T-cell (primary cell): ENCODE measurements around the gene PTPRD. TPM values are rescaled to one million over a fixed set of nuclear protein-coding genes. Genes with fewer than 3 reads are reported as not detected.

Experiments used
- ATAC-seq, 4 experiments: fragments of 200-7000 bp in 3 of 4; fragments of 150-1000 bp in 1 of 4; cut with Tn5 transposase; replicated peaks in 1 of 4; 1 replicate in 3 of 4; 2 replicates in 1 of 4; pipeline ENCODE4 v1.10.0; 2021; ENCODE audit warnings: moderate library complexity in 3 of 4, mild to moderate bottlenecking in 2 of 4, moderate number of reproducible peaks in 1 of 4
- CTCF ChIA-PET, 2 donors: fragments of 300-600 bp; sonication (Branson Sonifier 250); formaldehyde crosslinking; loops; one replicate each; lab custom pipeline; 2022; ENCODE audit warnings: antibody characterized with exemption in 2 of 2; lab: Charles Lee
- POLR2A ChIA-PET, 2 donors: fragments of 300-600 bp; sonication (Branson Sonifier 250); formaldehyde crosslinking; loops; one replicate each; lab custom pipeline; 2022; ENCODE audit warnings: antibody characterized with exemption in 2 of 2; lab: Charles Lee
- DNase-seq, 35 experiments: peaks; one replicate each; pipeline versions ENCODE4 v3.0.0 to v3.0.0-alpha.2; 2013 to 2023
- H3K27ac ChIP-seq: one replicate; pipeline ENCODE4 v1.5.1; 2013; ENCODE audit warnings: low read length
- H3K27me3 ChIP-seq, 2 experiments: replicated peaks in 1 of 2; 1 replicate in 1 of 2; 2 replicates in 1 of 2; pipeline versions ENCODE4 v1.6.1 to v1.7.0; 2013; ENCODE audit warnings: low read length in 1 of 2, mixed read lengths in 1 of 2; ENCODE audit not compliant: control insufficient read depth in 2 of 2, insufficient read depth in 2 of 2; ENCODE audit errors: extremely low read depth in 1 of 2
- H3K36me3 ChIP-seq, 2 donors: 1 replicate in 1 of 2; 2 replicates in 1 of 2; pipeline versions ENCODE4 v1.6.1 to v1.7.0; 2013; ENCODE audit warnings: low read length in 1 of 2; ENCODE audit not compliant: control insufficient read depth in 2 of 2, insufficient read depth in 1 of 2; ENCODE audit errors: extremely low read depth in 1 of 2
- H3K4me1 ChIP-seq, 2 experiments: 1 replicate in 1 of 2; 2 replicates in 1 of 2; pipeline versions ENCODE4 v1.6.1 to v1.7.0; 2013; ENCODE audit warnings: low read length in 2 of 2, mixed read lengths in 1 of 2; ENCODE audit not compliant: insufficient read depth in 2 of 2, control insufficient read depth in 1 of 2; ENCODE audit errors: extremely low read depth in 1 of 2
- H3K4me3 ChIP-seq, 2 donors: 1 replicate in 1 of 2; 2 replicates in 1 of 2; pipeline versions ENCODE4 v1.5.1 to v1.7.0; 2013; ENCODE audit warnings: mild to moderate bottlenecking in 2 of 2, low read length in 1 of 2, moderate library complexity in 1 of 2; ENCODE audit not compliant: control insufficient read depth in 1 of 2; ENCODE audit errors: extremely low read depth in 1 of 2
- H3K9me3 ChIP-seq: 2 replicates; pipeline ENCODE4 v1.7.0; 2013
- H3K27ac Mint-ChIP-seq, 2 donors: one replicate each; pipeline ENCODE4 v1.8.0; 2020 to 2021; ENCODE audit warnings: mild to moderate bottlenecking in 2 of 2, mixed read lengths in 2 of 2
- H3K27me3 Mint-ChIP-seq, 2 donors: one replicate each; pipeline ENCODE4 v1.8.0; 2021 to 2022; ENCODE audit warnings: mixed read lengths in 2 of 2
- H3K36me3 Mint-ChIP-seq: one replicate; pipeline ENCODE4 v1.8.0; 2021; ENCODE audit warnings: mixed read lengths
- H3K4me1 Mint-ChIP-seq, 3 donors: one replicate each; pipeline ENCODE4 v1.8.0; 2020 to 2022; ENCODE audit warnings: mixed read lengths in 3 of 3, mild to moderate bottlenecking in 1 of 3
- H3K4me3 Mint-ChIP-seq, 3 donors: one replicate each; pipeline ENCODE4 v1.8.0; 2020 to 2022; ENCODE audit warnings: mild to moderate bottlenecking in 3 of 3, mixed read lengths in 3 of 3, moderate library complexity in 3 of 3
- H3K9me3 Mint-ChIP-seq, 3 donors: one replicate each; pipeline ENCODE4 v1.8.0; 2020 to 2022; ENCODE audit warnings: mixed read lengths in 3 of 3
- WGBS: methylation state at CpG from one replicate; pipeline ENCODE4 v1.1.5; 2013; ENCODE audit warnings: missing lambda C conversion rate; ENCODE audit not compliant: insufficient coverage; 5-methylcytosine and 5-hydroxymethylcytosine counted together
- total RNA-seq, 35 experiments: library from RNA in 6 of 35; stranded (reverse) in 6 of 35; fragments of 120-200 nt in 1 of 35; gene quantifications; one replicate each; pipeline versions ENCODE4 v1.2.1 to v1.2.4 and lab custom pipeline; 2013 to 2026

PTPRD gene
- total RNA-seq, 5 donors from 2014 or later (not counting 1 experiment from before 2014, with no cell fraction given) = 0.13 to 0.61 (median 0.38) TPM; not detected in 2

GRCh38 chr9:8868632-8869031 lies 1744.2 kb downstream of the PTPRD start:
- Mint-ChIP-seq H3K27ac (no peak overlapping the region), H3K4me3 (no peak overlapping the region), H3K36me3 (no peaks in the 10 kb centered on the region), H3K27me3 (peaks cover 1 to 3% of the 10 kb centered on the region in 2 donors), H3K4me1 (no peaks in the 10 kb centered on the region), H3K9me3 (no peaks in the 10 kb centered on the region)
- H3K27ac ChIP-seq = no peak overlapping the region
- no peaks in the 10 kb centered on the region for H3K9me3 ChIP-seq
- DNase-seq = no peak
- no peaks in the 10 kb centered on the region for H3K4me1 ChIP-seq
- no peak for ATAC-seq
- H3K27me3 ChIP-seq = no peaks in the 10 kb centered on the region
- CTCF ChIA-PET = no interaction called here
- no peak overlapping the region for H3K4me3 ChIP-seq
- no CpG with 5 or more reads among the region's 1 CpG for WGBS
- POLR2A ChIA-PET = no interaction called here
- no peaks in the 10 kb centered on the region for H3K36me3 ChIP-seq

GRCh38 chr9:8867148-8867547 lies 1745.7 kb downstream of the PTPRD start:
- no peak overlapping the region for H3K4me3 Mint-ChIP-seq
- H3K27me3 Mint-ChIP-seq = peaks cover 1 to 6% of the 10 kb centered on the region in 2 donors
- CTCF ChIA-PET = interaction anchor here in 1 of 2 donors (0.6 kb wide), 1 partner anchor 139 kb away, joined by 6 read pairs; no protein-coding TSS in a partner anchor
- WGBS = no CpG with 5 or more reads among the region's 1 CpG
- H3K36me3 Mint-ChIP-seq = no peaks in the 10 kb centered on the region
- no peak for DNase-seq
- no peaks in the 10 kb centered on the region for H3K4me1 ChIP-seq
- POLR2A ChIA-PET = no interaction called here
- ATAC-seq = no peak
- no peaks in the 10 kb centered on the region for H3K4me1 Mint-ChIP-seq
- H3K27ac ChIP-seq = no peak overlapping the region
- H3K27me3 ChIP-seq = no peaks in the 10 kb centered on the region
- no peak overlapping the region for H3K27ac Mint-ChIP-seq
- H3K4me3 ChIP-seq = no peak overlapping the region
- H3K9me3 Mint-ChIP-seq = no peaks in the 10 kb centered on the region
- H3K36me3 ChIP-seq = no peaks in the 10 kb centered on the region
- no peaks in the 10 kb centered on the region for H3K9me3 ChIP-seq

GRCh38 chr9:8864545-8864896 lies 1748.3 kb downstream of the PTPRD start:
- H3K9me3 Mint-ChIP-seq = no peaks in the 10 kb centered on the region
- POLR2A ChIA-PET = no interaction called here
- H3K27me3 Mint-ChIP-seq = peaks cover 3 to 17% of the 10 kb centered on the region in 2 donors
- H3K4me1 ChIP-seq = no peaks in the 10 kb centered on the region
- no peak overlapping the region for H3K4me3 Mint-ChIP-seq
- CTCF ChIA-PET = no interaction called here
- H3K9me3 ChIP-seq = no peaks in the 10 kb centered on the region
- no peak overlapping the region for H3K27ac ChIP-seq
- H3K27ac Mint-ChIP-seq = no peak overlapping the region
- ATAC-seq (no peak), DNase-seq (no peak)
- no peaks in the 10 kb centered on the region for H3K36me3 Mint-ChIP-seq
- H3K4me1 Mint-ChIP-seq = no peaks in the 10 kb centered on the region
- no peak overlapping the region for H3K4me3 ChIP-seq
- H3K36me3 ChIP-seq = no peaks in the 10 kb centered on the region
- no peaks in the 10 kb centered on the region for H3K27me3 ChIP-seq
- 84% methylated on average over 3 of the region's 3 CpGs for WGBS

GRCh38 chr9:8863886-8864544 lies 1748.8 kb downstream of the PTPRD start:
- no peaks in the 10 kb centered on the region for H3K4me1 ChIP-seq
- Mint-ChIP-seq H3K27ac (no peak overlapping the region), H3K36me3 (no peaks in the 10 kb centered on the region), H3K4me1 (peaks cover 0 to 3% (median 0%) of the 10 kb centered on the region in 3 donors), H3K27me3 (peaks cover 8 to 22% of the 10 kb centered on the region in 2 donors), H3K4me3 (no peak overlapping the region), H3K9me3 (no peaks in the 10 kb centered on the region)
- ChIA-PET POLR2A (no interaction called here), CTCF (no interaction called here)
- H3K27me3 ChIP-seq = peaks cover 0 to under 1% of the 10 kb centered on the region in 2 experiments
- no CpG with 5 or more reads among the region's 5 CpGs for WGBS
- DNase-seq (no peak), ATAC-seq (no peak)
- no peak overlapping the region for H3K4me3 ChIP-seq
- no peaks in the 10 kb centered on the region for H3K36me3 ChIP-seq
- H3K9me3 ChIP-seq = no peaks in the 10 kb centered on the region
- H3K27ac ChIP-seq = no peak overlapping the region

- ChIA-PET CTCF (no interaction called here), POLR2A (no interaction called here)
- H3K27me3 ChIP-seq = peaks cover 0 to 10% of the 10 kb centered on the region in 2 experiments
- WGBS = 67% methylated on average over 1 of the region's 3 CpGs
- no peak for DNase-seq
- H3K4me3 ChIP-seq = no peak overlapping the region
- Mint-ChIP-seq H3K4me3 (no peak overlapping the region), H3K9me3 (no peaks in the 10 kb centered on the region), H3K36me3 (no peaks in the 10 kb centered on the region), H3K27me3 (peaks cover 16 to 23% of the 10 kb centered on the region in 2 donors), H3K4me1 (peaks cover 0 to 8% (median 3%) of the 10 kb centered on the region in 3 donors), H3K27ac (no peak overlapping the region)
- no peaks in the 10 kb centered on the region for H3K9me3 ChIP-seq
- no peak for ATAC-seq
- H3K27ac ChIP-seq = no peak overlapping the region
- H3K4me1 ChIP-seq = no peaks in the 10 kb centered on the region
- no peaks in the 10 kb centered on the region for H3K36me3 ChIP-seq
Observed at GRCh38 chr9:8863069-8863468, 1749.7 kb downstream of the PTPRD start.

GRCh38 chr9:8860925-8861324 lies 1751.9 kb downstream of the PTPRD start:
- H3K27me3 ChIP-seq = peaks cover 0 to 21% of the 10 kb centered on the region in 2 experiments
- no peaks in the 10 kb centered on the region for H3K9me3 Mint-ChIP-seq
- ChIA-PET CTCF (no interaction called here), POLR2A (no interaction called here)
- H3K4me3 Mint-ChIP-seq = no peak overlapping the region
- H3K36me3 Mint-ChIP-seq = no peaks in the 10 kb centered on the region
- ATAC-seq = no peak
- H3K4me1 Mint-ChIP-seq = peaks cover 8 to 15% (median 12%) of the 10 kb centered on the region in 3 donors
- WGBS = no CpG with 5 or more reads among the region's 4 CpGs
- no peak overlapping the region for H3K4me3 ChIP-seq
- DNase-seq = no peak
- H3K27ac Mint-ChIP-seq = no peak overlapping the region
- H3K27ac ChIP-seq = no peak overlapping the region
- no peaks in the 10 kb centered on the region for H3K9me3 ChIP-seq
- H3K4me1 ChIP-seq = peaks cover 5 to 10% of the 10 kb centered on the region in 2 experiments
- no peaks in the 10 kb centered on the region for H3K36me3 ChIP-seq
- peaks cover 30 to 32% of the 10 kb centered on the region in 2 donors for H3K27me3 Mint-ChIP-seq
